ENCODE measurements around the gene DRC3.

The DRC3 gene

DNA sequence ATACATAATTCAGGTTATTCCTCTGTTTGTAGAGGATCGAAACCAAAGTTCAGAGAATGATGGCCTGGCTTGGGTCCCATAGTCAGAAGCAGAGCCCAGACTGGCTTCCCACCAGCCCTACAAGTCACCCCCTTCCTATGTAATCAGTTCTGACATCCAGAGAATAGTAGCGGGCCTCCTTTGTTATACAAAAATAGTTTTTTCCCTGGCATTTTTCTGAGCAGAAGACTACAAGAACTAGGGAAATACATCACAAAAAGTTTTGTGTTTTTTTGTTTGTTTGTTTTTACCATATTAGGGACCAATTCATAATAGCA is 47.1 kb downstream of the DRC3 start:
- FAIRE-seq (no peak), DNase-seq (ENCODE audit: low spot score) (no peak)

DNA sequence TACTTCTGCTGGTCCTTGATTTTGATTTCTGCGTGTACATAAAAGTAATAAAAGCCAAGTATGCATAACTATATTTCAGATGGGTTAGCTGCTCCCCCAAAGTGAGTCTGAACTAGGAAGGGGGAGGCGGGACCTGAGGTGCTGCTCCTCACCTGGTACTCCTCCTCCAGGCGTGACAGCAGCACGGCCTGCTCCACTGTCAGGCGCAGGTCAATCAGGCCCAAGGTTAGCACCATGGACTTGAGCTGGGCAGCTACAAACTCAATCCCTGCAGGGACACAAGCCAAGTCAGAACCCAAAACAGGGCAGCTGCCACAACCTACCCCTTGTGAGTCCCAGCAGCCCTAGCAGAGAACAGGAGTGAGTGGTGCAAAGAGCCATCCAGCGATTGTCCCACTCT is 48.3 kb downstream of the DRC3 start:
- no peak for DNase-seq (ENCODE audit: low spot score)
- no peak for FAIRE-seq

DNA sequence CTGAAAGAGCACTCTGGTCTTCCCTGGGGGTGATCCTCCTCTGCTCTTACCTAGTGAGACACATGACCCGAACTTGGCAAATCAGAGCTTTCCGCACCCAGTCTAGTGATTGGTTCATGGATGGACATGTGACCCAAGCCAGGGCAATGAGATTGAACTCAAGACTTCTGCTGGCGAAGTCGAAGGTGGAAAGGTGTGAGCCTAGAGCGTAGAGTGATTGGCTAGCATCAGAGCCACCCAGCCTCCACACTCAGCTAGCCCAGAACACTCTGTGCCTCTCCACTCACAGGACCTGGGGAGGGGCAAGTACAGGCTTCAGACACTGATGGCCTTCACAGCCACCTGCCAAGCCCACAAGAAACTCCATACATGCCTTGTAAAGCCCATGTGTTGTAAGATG is 48.7 kb downstream of the DRC3 start:
- FAIRE-seq: no peak

DNA sequence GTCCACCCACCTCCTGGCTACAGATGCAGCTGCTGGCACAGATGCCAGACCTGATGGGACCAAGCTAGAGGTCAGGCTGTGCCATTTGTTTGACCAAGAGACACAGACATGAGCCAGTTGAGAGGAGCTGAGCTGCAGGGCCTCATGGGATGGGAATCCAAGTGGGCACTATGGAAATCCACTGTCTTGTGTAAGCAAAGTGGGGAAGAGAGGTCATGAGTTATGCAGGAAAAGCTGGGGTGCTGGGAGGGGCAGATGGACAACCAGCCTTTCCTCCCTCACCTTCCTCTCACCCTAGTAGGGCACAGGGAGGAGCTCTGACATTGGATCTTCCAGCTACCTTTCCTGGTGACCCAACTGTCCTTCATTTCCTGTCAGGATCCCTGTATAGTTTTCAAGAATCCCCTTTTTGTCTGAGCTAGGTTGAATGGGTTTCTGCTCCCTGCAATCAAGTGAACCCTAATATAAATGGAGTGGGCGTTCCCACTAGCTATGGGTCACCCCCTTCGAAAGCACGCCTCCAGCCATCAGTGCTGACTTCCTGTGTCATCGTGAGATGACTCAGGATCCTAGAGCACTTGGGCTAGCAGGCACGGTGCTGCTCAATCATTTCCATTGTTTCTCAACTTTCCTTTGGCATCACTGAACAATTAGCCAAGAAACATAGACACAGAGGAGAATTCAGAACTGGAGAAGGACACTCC is 52.7 kb downstream of the DRC3 start:
- FAIRE-seq (no peak), DNase-seq (ENCODE audit: low spot score) (no peak)

More for the DNA sequence above, 48.7 kb downstream of the DRC3 start:
- no peak for DNase-seq (ENCODE audit: low spot score)

DNA sequence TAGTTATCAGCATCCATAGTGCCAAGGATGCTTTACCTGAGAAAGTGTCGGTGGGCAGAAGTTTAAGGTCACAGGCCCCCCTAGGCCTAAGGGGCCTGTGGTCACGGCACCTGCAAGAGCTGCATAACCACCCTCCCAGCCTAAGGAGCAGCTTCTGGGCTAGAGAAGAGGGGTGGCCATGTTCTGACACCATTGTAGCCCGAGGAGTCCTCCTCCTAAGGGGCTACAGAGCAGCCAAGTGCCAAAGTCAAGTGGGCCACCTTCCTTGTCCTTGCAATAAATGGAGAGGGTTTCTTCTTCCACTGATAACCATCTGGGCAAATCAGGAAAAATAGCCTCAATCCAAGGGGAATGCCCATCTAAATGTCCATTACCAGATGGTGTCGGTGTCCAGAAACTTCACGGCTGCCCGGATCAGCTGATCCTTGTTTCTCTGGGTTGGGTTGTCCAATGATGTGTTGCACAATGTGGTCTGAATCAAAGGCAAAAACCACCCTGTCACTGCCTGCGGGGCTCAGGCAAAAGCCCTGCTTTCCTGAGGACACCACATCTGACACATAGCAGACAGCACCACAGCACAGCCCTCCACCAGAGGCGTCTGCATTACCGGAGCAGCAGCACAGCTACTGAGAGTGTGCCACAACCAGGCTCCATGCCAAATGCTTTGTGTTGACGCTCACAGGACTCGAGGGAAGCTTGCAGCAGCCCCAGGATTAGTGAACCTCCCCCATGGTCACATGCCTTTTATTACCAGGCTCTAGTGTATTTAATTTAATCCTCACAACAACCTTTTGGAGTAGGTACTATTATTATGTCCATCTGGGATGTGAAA is 53.5 kb downstream of the DRC3 start:
- DNase-seq (ENCODE audit: low spot score): no peak
- no peak for FAIRE-seq

DNA sequence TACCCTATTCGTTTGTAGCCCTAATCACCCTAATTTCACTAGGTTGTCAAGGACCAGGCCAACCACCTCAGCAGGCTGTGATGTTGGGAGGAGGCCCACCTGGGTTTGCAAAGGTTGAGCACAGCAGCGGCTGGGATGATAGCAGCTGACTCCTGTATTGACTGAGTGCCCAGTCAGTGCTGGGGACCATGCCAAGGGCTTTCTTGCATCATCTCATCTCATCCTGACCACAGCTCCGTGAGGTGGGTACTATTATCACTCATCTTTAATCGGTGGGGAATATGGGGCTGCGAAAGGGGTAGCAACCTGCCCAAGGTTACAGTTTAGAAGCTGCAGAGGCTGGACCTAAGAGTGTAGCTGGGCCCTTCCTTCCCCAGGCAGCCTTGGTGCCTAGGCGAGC is 54.6 kb downstream of the DRC3 start:
- no peak for DNase-seq (ENCODE audit: low spot score)
- no peak for FAIRE-seq

DNA sequence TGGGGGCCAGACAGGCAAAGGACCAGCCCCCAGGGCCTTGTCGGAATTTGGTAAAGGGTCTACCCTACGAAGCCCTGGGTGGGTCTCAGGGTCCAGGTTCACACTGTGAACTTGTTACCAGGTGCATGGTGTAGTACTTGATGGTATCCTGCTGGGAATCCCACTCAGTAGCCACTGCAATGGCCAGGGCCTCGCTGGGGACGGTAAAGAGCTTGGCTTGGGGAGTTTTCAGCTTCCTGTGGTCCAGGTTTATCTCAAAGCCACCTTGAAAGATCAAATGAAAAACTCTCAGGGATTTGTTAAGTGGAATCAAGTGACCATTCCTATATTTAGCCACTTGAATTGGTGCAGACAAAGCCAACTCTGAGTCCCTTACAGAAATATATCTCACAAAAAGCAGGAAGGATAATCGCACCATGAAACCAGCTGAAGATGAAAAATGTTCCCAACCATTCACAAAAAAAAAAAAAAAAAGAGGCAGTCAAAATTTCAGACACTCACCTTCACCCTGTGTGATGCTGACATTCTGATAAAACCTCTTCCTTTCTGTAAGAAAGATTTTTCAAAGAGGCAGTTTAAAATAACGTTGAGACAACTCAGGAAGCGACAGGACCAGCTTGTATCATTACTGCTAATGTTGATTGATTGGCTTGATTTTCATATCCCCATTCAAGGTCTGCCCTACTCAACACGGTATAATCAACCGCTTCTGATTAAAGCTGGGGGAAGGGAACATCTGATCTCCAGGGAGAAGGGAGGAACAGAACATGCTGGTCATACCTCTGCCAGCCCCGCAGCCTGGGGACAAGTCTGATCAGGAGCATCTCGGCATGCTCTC is 55.7 kb downstream of the DRC3 start:
- no peak for FAIRE-seq
- DNase-seq (ENCODE audit: low spot score): no peak

DNA sequence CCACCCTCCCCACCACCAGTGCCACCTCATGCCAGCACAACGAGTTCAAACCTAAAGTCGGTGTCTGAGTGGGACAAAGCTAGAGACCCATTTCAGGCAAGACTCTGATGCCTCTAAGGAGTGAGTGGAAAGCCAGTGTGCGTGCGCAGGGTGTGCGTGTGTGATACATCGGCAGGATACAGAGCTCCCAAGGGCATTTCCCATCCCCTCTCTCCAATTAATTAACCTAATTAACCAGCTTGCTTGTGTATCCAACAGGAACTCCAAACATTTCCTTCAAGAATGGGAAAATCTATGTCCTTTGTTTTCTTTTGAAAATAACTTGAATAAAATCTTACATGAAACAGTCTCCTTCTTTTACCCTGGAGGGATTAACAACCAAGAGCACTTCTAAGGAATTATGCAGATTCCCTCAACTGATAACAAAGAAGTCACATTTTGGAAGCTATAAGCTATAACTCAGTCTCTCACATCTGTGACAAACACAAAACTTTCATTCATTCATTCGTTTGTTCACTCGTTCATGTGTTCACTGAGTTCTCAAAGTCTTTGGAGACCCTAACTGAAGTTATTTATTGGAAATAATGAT is 56.4 kb downstream of the DRC3 start:
- DNase-seq (ENCODE audit: low spot score): no peak
- FAIRE-seq: no peak

DNA sequence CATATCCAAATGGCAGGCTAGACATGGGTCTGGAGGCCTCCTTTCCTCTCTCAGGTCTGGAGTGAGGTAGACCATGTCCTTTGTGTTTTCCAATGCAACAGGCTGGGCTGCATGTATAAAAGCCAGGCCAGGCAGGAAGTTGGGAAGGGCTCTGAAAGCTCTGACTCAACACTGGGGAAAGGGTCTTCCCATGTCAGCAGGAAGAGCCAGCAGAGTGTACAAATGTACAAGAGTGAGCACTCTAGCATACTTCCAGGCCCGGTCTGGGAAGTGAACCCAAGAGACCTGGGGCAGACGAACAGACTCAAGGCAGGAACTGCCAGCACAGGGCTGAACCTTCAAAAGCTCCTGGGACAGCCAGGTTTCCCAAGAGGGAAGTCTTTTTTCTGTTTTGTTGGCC is 59.3 kb downstream of the DRC3 start:
- FAIRE-seq: no peak
- DNase-seq (ENCODE audit: low spot score): peak; percentile 32

DNA sequence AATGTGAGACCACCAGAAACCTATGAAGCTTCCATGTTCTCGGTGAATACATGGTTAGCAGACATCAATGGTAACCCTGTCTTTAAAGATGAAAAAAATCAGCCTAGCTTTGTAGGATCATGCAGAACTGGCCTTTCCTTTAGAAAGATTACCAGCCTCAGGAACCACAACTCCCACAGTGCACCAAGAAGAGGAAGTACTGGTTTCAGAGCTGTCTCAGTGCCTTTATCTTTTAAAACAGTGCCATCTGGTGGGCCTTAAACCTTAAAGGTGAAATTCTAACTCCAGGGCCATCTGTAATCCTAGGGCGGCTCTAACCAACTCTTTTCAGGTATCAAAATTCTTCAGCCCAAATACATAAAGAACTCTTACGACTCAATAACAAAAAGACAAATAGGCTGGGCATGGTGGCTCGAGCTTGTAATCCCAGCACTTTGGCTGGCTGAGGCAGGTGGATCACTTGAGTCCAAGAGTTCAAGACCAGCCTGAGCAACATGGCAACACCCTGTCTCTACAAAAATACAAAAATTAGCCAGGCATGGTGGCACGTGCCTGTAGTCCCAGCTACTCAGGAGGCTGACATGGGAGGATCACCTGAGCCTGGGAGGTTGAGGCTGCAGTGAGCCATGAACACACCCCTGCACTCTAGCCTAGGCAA is 60.9 kb downstream of the DRC3 start:
- FAIRE-seq (peak; percentile 82), DNase-seq (ENCODE audit: low spot score) (peak; percentile 76)

DNA sequence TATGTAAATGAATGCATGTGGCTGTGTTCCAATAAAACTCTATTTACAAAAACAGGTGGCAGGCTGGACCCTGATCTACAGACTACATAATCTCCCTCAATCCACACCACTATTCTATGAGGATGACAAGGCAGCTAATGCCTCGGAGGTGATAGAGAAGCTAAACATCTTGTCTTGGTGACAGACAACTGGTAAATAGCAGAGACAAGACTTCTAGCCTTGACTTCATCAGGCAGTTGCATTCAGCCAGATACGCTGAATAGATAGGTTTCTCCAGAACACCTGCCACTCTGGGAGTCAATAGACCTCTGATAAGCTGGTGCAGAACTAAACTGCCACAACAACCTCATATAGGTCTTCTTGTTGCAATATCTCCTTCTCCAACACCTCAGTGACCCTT is 63.0 kb downstream of the DRC3 start:
- FAIRE-seq (no peak), DNase-seq (ENCODE audit: low spot score) (no peak)

DNA sequence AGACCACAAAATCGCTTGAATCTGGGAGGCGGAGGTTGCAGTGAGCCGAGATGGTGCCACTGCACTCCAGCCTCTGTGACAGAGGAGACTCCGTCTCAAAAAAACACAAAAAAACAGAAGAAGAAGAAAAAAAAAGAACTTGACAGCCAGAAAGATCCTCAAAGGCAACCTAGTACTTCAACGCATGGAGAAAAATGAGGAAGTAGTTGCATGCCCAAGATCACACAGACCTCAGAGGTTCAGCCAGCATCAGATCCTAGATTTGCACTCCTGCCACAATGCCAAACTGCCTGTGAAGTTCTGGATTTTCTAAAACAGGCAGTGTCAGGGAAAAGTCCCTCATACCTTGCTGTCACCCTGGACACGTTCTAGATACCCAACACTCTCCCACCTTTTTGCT is 64.8 kb downstream of the DRC3 start:
- no peak for DNase-seq (ENCODE audit: low spot score)
- FAIRE-seq: no peak

DNA sequence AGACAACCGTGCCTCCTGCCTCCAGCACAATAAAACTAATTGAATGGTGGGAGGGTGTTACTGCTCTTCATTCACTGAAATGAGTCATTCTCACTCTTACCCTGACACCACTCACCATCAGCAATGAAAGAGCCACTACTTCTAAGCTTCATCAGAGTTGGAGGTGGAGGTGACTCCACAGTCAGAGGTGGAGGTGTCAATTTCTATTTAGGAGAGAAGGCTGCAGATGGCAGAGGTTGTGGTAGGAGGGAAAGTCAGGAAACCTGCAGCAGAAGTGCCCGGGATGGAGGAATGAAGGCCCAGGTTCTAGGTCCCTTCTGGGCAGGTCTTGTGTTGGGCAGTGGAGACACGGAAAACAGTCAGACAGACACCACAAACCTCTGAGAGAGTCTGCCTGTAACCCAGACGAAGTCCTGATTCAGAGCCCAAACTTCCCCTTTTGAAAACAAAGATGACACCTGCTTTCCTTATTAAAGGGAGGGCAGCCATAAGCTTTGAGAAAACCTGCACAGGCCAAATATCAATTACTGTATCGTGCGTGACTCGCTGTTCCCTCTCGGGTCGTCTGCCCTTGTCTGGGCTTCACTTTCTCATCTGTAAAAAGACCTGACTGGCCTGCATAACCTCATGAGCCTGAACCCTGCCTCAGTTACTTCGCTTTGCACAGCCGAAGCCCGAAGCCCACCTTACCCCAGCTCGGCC is 65.6 kb downstream of the DRC3 start:
- no peak for DNase-seq (ENCODE audit: low spot score)
- FAIRE-seq: no peak

DNA sequence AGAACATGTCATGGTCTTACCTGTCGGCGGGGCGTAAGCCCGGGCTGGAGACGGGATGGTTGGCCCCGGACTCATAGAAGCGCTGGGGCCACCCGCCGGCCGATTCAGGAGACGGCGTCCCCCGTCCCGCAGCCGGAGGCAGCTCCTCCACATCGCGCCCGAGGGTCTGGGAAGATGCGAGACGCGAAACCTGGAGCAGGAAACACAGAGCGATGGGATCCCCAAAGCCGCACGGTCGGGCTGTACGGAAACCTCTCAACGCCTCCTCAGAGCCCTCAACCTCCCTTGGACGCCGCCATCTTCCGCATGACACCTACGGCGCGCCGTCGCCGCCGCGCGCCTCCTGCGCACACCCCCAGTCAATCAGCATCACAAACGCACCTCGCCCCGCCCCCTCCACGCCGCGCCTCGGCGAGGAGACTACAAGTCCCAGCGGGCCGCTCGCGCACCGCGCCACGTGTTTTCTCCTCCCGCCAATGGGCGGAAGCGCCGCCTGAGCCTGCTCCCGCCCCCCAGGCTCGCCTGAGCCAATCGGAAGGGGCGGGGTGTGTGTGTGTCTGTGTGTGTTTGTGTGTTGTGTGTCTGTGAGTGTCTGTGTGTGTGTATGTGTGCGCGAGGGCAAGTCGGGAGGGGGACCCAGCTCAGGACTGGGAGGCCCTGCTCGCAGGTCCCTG is 66.3 kb downstream of the DRC3 start, which contains the start of the genes ATPAF2 and GID4:
Gene ATPAF2 (minus strand): TSS at position 308 of the 674 bp plus-strand sequence. CDS start 155 bp downstream, at position 153.
Gene GID4 (plus strand): TSS at position 548 of the 674 bp plus-strand sequence. CDS start 57 bp downstream, at position 605.
- DNase-seq (ENCODE audit: low spot score): peak; percentile 92
- FAIRE-seq: peak; percentile 39

DNA sequence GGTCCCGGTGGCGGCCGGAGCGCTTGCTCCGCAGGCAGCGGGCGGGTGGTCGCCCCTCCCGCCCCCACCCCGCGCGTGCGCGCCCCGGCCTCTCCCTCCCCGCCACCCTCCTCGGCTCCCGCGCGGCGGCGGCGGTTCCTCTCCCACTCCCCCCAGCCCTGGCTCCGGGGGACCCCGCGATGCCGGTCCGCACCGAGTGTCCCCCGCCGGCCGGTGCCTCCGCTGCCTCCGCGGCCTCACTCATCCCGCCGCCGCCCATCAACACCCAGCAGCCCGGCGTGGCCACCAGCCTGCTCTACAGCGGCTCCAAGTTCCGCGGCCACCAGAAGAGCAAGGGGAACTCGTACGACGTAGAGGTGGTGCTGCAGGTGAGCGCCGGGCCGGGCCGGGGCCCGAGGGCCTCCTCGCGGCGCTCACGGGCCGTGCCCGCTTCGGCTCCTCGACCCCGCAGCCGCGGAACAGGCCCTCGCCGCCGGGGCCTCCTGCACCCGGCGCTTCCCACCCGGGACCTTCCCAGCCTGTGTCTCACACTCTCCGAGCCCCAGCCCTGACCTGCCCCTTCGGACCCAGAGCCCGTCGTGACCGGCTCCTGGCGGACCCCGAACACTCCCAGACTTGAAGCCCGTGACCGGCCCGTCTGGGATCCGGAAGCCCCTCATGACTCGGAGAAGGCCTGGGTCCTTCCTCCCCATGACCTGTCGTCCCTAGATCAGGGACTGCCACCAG is 67.0 kb downstream of the DRC3 start:
- DNase-seq (ENCODE audit: low spot score): no peak

DNA sequence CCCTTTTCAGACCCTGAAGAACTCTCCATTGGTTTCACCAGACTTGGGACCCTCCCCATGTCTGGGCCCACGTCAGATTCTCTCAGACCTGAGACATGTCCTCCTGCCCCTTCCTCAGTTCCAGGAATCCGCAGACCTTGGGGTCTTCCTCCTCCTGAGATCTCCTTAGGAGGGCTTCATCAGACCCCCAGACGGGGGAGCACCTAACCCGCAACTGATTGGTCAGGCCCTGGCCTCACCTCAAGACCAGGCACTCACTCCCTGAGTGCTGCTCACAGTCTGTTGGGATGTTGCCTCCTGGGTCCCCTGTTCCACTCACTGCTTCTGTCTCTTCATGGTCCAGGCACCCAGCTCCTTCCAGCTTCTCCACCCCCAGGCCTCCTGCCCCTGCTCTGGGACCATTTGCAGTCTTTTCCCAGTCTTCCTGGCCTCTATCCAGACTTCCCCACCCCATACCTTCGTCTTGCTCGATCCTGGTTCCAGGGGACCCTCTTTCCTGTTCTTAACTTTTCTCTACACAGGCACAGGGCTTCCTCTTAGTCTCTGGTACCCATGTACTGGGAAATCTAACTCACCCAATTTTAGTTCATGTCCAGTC is 67.7 kb downstream of the DRC3 start:
- FAIRE-seq: no peak
- no peak for DNase-seq (ENCODE audit: low spot score)

More for the DNA sequence above, 67.0 kb downstream of the DRC3 start:
- FAIRE-seq: no peak

DNA sequence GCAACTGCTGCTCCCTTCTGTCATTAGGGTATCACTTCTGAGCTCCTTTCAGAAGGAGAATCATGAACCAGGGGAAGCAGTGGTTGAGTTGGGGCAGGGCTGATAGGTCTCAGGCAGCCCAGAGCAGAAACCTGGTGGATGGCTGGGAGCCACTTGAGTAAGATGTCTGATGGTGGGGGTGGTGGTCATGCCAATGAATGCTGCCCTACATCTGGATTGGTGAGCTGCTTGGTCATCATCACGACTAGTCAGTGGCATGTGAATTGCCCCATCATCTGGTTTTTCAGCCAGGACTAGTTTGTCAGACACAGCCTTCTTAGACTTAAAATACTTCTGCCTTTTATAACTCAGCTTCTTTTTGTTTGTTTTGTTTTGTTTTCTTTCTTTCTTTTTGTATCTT is 69.1 kb downstream of the DRC3 start:
- FAIRE-seq (no peak), DNase-seq (ENCODE audit: low spot score) (no peak)

DNA sequence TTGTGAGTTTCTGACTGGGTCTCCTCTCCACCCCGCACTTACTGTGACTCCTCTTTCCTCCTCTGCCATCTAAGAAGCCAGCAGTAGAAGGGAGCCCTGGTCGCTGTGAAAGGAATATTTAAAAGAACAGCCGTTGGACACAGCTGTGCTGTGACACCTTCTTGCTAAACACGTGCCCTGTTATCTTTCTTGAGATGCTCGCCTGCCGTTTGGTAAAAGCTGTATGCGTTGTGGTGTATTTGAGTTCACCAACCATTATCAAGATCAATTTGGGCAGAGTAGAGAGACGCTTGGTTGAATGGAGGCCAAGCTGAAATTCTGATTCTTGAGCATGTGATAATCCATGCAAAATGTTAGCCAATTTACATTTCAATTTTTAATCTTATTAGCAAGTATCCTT is 70.3 kb downstream of the DRC3 start:
- DNase-seq (ENCODE audit: low spot score) (no peak), FAIRE-seq (no peak)

DNA sequence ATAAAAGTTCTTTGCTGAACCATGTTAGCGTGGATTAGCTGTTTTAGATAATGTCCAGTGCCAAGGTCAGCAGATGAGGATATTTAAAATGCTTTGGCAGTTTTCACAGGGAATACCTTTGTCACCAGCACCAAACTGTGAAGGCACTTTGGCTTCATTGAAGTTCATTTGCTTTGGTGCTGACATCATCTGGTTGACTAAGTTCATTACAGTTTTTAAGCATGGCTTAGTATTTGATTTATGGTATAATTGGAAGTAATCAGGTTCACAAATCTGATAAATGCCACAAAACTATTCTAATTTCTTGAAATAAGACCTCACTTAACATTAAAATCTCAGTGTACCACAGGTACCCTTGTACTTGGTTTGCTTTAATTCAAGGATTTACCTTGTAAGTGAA is 70.8 kb downstream of the DRC3 start:
- no peak for DNase-seq (ENCODE audit: low spot score)
- no peak for FAIRE-seq
